ENCODE data around the gene TM9SF4. TPM values are rescaled to one million over a fixed set of nuclear protein-coding genes. Genes with fewer than 3 reads are reported as not detected.

Gene TM9SF4
- total and polyA plus RNA-seq, 2 of the 8 experiments (the other 6 are each of a cell fraction or from before 2014, with no cell fraction given): 38.4 to 68.7 TPM

DNA sequence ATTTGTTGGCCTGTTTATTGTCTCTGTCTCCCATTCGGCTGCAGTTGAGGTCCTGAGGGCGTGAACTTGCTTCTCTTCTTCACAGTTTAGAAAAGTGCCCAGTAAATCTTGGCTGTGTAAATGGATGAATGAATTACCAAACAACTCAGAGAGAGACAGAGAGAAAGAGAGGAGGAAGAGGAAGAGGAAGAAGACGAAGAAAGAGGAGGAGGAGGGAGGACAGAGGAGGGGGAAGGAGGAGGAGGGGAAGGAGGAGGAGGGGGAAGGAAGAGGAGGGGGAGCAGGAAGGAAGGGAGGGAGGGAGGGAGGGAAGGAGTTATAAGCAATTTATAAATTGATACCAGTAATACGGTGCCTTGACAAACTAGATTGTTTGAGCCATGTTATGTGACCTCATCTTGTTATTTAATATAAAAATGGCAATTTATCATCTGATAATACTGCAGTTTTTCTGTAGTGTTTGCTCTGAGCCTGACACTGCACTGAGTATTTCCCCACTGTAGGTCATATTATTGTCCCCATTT, 38.8 kb upstream of the TM9SF4 start (continued):
- no peak for TF ChIP-seq RBBP5 (IDR thresholded peaks at IDR 0.05; ENCODE audit: borderline replicate concordance, low read depth, low read length)

Measured in H1 (cell line).